ENCODE data around the gene IL15RA.

Gene IL15RA

GRCh38 chr10:5903563-5903962 lies 73.8 kb downstream of the IL15RA start:
- TF ChIP-seq GATA1 (IDR thresholded peaks at IDR 0.05; ENCODE audit: low read depth, low read length) (no peak), POLR2A (IDR thresholded peaks at IDR 0.05; ENCODE audit: low read length) (no peak)
- DNase-seq = no peak

- no peak for TF ChIP-seq POLR2A (IDR thresholded peaks at IDR 0.05; ENCODE audit: low read length)
- TF ChIP-seq GATA1 (IDR thresholded peaks at IDR 0.05; ENCODE audit: low read depth, low read length) = no peak
Observed at GRCh38 chr10:5902511-5903274, 74.7 kb downstream of the IL15RA start.

More at GRCh38 chr10:5902511-5903274, 74.7 kb downstream of the IL15RA start:
- no peak for DNase-seq

Data from erythroblast (primary cell).